NCI-H2171 treated with DMSO at 0.1 percent for 48 hours (cell line): ENCODE results near the gene RELB.
"Not testable (repeated sequence)": the region's sequence is repeated elsewhere in the genome, so short reads cannot be mapped to it uniquely, and the experiment has no call there.

Experiments
- DNase-seq: peaks from one replicate; lab custom pipeline; 2025; lab: John Stamatoyannopoulos, UW

Gene RELB

GRCh38 chr19:44987148-44987675, 14.1 kb upstream of the RELB start:
- no peak for DNase-seq

DNA sequence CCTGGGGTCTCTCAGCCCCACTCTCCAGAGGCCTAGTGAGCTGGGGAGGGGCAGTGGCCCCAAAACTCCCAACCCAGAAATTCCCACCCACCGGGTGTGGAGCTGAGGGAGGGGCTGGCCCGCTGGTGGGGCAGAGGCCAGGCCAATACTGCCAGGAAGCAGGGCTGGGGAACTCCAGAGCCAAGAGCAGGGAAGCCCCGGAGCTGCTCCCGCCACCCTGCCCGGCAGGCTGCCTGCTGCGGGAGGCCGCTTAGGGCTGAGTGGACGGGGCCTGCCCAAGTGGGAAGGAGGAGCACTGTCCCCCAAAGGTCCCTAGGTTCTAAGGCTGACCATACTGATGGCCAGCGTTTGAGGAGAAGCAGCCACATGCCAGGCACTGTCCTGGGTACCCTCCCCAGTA, 13.0 kb upstream of the RELB start:
- no peak for DNase-seq

DNA sequence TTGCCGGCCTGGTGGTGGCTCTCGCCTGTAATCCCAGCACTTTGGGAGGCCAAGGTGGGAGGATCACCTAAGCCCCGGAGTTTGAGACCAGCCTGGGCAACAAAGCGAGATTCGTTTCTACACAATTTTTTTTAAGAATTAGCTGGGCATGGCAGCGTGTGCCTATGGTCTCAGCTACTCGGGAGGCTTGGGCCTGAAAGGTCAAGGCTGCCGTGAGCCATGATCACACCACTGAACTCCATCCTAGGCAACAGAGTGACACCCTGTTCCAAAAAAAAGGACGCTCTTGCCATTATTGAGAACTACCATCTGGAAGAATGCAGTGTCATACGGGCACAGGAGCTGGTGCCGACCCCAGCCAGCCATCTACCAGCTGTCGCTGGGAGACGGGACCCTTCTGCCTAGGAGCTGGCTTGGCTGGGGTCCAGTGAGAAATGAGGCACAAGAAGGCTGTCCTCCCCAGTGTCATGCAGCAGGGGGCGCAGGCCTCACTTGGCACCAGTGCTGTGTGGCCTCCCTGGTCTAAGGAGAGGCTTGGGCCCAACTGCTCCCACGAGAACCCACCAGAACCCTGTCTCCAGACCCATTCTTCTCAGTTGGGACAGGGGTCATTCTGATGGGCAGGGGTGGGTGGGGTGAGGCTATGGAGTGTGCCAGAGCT, 12.2 kb upstream of the RELB start:
- DNase-seq: peak; percentile 81

DNA sequence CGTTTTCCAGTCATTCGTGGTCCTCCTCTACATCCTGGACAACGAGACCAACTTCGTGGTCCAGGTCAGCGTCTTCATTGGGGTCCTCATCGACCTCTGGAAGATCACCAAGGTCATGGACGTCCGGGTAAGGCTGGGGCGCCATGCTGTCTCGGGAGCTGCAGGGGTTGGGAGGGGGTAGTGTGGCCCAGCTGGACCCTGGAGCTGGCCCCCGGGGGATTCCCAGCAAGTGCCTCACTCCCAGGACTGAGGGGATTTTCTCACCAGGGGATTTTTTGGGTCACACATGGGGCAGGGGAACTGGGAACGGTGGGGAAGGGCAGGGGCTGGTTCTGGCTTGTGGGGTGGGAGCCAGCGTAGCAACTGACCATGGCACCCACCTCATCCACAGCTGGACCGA, 10.8 kb upstream of the RELB start:
- no peak for DNase-seq

DNA sequence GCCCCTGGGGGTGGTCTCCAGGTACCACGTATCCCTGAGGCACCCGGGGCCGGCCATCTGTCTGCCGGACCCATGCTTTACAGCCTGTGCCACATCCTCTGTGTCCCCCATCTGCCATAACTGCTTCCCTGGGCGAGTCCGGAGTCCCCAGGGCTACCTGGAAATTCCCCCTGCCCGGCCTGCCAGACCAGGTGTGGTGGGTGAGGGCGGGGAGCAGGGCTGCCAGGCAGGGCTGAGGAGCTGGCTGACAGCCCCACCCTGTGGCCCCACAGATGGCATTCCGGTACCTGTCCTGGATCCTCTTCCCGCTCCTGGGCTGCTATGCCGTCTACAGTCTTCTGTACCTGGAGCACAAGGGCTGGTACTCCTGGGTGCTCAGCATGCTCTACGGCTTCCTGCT, 10.3 kb upstream of the RELB start:
- DNase-seq: no peak

- no peak for DNase-seq
These were observed 8.7 kb upstream of the RELB start for GRCh38 chr19:44992336-44993163.

DNA sequence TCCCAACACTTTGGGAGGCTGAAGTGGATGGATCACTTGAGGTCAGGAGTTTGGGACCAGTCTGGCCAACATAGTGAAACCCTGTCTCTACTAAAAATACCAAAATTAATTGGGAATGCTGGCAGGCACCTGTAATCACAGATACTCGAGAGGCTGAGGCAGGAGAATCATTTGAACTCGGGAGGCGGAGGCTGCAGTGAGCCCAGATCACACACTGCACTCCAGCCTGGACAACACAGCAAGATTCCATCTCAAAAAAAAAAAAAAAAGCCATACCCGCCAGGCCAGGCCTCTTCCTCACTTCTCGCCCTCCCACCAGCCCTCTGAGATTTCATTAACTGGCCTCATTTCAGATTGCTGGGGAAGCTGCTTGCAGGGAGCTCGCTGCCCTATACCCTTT, 7.7 kb upstream of the RELB start:
- DNase-seq: no peak

DNA sequence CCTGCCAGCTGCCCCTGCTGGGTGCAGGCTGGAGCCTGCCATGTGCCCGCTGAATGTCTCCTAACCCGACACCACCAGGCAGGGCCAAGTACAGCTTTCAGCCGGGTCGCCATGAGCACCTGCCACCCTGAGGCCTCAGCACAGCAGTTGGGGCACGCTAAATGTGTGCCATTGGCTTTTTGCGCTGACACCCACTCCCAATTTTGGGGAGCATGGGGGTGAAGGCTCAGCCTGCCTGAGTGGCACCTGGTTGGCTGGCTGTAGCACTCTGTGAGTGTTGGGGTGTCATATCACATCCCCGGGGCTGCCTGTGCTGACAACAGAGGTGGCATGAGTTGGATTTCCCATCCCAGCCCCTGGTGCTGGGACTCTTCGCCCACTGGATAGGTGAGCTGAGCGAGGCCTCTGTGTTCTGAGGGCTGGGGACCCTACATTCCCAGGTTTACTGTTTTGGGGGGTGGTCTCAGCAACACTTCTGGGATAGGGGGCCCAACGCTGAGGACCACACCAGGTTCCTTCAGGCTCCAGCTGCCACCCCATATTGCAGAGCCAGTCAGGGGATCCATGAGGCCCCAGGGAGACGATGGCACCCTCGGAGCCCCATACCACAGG, 7.2 kb upstream of the RELB start:
- DNase-seq: no peak

- no peak for DNase-seq
These were observed 3.2 kb upstream of the RELB start for GRCh38 chr19:44998025-44998424.

DNA sequence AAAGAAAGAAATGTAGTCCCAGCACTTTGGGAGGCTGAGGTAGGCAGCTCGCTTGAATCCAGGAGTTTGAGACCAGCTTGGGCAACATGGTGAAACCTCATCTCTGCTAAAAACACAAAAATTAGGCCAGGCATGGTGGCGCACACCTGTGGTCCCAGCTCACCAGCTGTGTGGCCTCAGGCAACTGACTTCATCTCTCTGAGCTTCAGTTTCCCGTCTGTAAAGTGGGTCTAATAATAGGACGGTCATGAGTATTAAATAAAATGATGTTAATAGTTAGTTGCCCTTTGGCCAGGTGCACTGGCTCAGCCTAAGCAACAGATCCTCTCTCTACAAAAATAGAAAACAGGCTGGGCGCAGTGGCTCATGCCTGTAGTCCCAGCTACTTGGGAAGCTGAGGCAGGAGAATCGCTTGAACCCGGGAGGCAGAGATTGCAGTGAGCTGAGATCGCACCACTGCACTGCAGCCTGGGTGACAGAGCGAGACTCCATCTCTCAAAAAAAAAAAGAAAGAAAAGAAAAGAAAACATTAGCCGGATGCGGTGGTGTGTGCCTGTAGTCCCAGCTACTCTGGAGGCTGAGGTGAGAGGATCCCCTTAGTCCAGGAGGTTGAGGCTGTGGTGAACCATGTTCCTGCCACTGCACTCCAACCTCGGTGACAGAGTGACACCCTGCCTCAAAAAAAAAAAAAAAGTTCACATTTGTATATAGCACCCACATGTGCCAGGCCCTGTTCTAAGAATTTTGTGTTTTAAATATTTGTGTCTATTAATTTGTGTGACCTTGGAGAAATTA, 1.9 kb upstream of the RELB start:
- not testable (repeated sequence) for DNase-seq

DNA sequence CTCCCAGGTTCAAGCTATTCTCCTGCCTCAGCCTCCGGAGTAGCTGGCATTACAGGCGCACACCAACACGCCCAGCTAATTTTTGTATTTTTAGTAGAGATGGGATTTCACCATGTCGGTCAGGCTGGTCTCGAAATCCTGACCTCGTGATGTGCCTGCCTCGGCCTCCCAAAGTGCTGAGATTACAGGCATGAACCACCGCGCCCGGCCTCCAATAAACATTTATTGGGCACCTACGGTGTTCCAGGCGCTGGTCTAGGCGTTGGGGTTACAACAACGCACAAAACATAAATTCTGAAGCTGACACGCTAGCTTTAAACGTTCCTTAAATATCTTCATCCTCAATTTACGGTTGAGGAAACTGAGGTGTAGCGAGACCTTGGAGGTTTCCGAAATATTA, 599 bp upstream of the RELB start:
- DNase-seq: not testable (repeated sequence)

GRCh38 chr19:45003485-45003884, 2.2 kb downstream of the RELB start:
- no peak for DNase-seq

GRCh38 chr19:45005787-45006186, 4.5 kb downstream of the RELB start:
- no peak for DNase-seq

GRCh38 chr19:45008552-45008951, 7.3 kb downstream of the RELB start:
- no peak for DNase-seq

- no peak for DNase-seq
These were observed 8.5 kb downstream of the RELB start for GRCh38 chr19:45009625-45010255.

DNA sequence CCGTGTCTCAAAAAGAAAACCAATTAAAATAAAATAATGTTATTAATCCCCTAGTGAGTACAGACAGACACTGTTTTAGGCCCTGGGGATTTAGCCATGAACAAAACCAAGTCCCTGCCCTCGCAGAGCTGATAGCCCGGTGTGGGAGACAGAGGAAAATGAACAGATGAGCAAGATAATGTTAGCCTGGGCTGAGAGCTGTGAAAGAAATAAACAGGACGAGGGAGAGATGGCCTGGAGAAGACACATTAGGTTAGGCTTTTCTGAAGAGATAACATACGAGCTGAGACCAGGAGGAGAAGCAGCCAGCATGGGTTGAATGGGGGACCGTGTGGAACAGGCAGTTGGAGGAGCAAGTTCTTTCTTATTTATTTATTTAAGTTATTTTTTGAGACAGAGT, 9.0 kb downstream of the RELB start:
- DNase-seq: no peak

- DNase-seq: no peak
These were observed 10.7 kb downstream of the RELB start for GRCh38 chr19:45011959-45012358.

GRCh38 chr19:45016388-45017314, 15.4 kb downstream of the RELB start:
- peak; percentile 49 for DNase-seq

DNA sequence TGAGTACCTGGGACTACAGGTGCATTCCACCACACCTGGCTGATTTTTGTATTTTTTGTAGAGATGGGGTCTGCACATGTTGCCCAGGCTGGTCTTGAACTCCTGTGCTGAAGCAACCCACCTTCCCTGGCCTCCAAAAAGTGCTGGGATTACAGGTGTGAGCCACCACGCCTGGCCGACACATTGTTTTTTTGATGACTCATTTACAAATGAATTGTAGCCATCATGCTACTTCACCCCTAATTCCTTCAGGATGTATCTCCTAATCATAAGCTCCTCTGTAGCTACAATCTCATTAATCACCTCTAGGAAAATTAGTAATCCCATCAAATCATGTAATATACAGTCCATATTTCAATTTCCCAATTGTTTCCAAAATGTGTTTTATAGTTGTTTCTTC, 17.9 kb downstream of the RELB start:
- no peak for DNase-seq

GRCh38 chr19:45020071-45020470, 18.8 kb downstream of the RELB start:
- no peak for DNase-seq

- no peak for DNase-seq
These were observed 20.7 kb downstream of the RELB start for GRCh38 chr19:45021971-45022370.
